ENCODE measurements around the gene DPP10. TPM values are rescaled to one million over a fixed set of nuclear protein-coding genes. Genes with fewer than 3 reads are reported as not detected.

The DPP10 gene
- total and polyA plus RNA-seq, 10 of the 15 experiments (the other 5 are each of a cell fraction or from before 2014, with no cell fraction given): not detected

GRCh38 chr2:115414466-115414865 lies 972.0 kb downstream of the DPP10 start (continued):
- TF ChIP-seq NFYB (IDR thresholded peaks at IDR 0.05; ENCODE audit: insufficient read depth, low read depth, low read length): no peak
- TF ChIP-seq E4F1 (IDR thresholded peaks at IDR 0.05; ENCODE audit: borderline replicate concordance, partially characterized antibody): no peak
- TF ChIP-seq PML (IDR thresholded peaks at IDR 0.05; ENCODE audit: low read length): no peak
- TF ChIP-seq BCL11A (IDR thresholded peaks at IDR 0.05; ENCODE audit: low read depth, low read length): no peak

- no peaks in the 10 kb centered on the region for H4K20me1 ChIP-seq (ENCODE audit: control insufficient read depth, insufficient read depth)
- no peak overlapping the region for H3K9ac ChIP-seq (ENCODE audit: control insufficient read depth, insufficient read depth, low read length)
- no TSS peak for BruUV-seq (replicated peaks)
- RAD21 ChIA-PET (ENCODE audit: unreplicated experiment): no interaction called here
- H3K27ac ChIP-seq (ENCODE audit: control insufficient read depth, insufficient read depth): no peak overlapping the region
- POLR2A ChIA-PET: no interaction called here
- H3K9me3 ChIP-seq (replicated peaks; ENCODE audit: control insufficient read depth, insufficient read depth, low read length): no peaks in the 10 kb centered on the region
- no peak overlapping the region for H3K4me2 ChIP-seq (ENCODE audit: control insufficient read depth, insufficient read depth)
- no peaks in the 10 kb centered on the region for H3K36me3 ChIP-seq (ENCODE audit: control insufficient read depth in 2 of 2, insufficient read depth in 2 of 2, low read length in 1 of 2)
- TF ChIP-seq ZBED1 (IDR thresholded peaks at IDR 0.05; ENCODE audit: borderline replicate concordance) (no peak), FOS (IDR thresholded peaks at IDR 0.05; ENCODE audit: borderline replicate concordance, extremely low read depth, insufficient read length) (no peak), E2F8 (IDR thresholded peaks at IDR 0.05; ENCODE audit: low read depth, partially characterized antibody) (no peak), IKZF2 (IDR thresholded peaks at IDR 0.05) (no peak), CREB1 (IDR thresholded peaks at IDR 0.05; ENCODE audit: low read depth) (no peak), BCL11A (IDR thresholded peaks at IDR 0.05; ENCODE audit: low read depth, low read length) (no peak), ZNF622 (IDR thresholded peaks at IDR 0.05) (no peak), HDAC6 (IDR thresholded peaks at IDR 0.05; ENCODE audit: unreplicated experiment) (no peak), SP1 (IDR thresholded peaks at IDR 0.05; ENCODE audit: low read depth, low read length) (no peak), FOXM1 (IDR thresholded peaks at IDR 0.05; ENCODE audit: low read depth, low read length) (no peak), IRF4 (IDR thresholded peaks at IDR 0.05; ENCODE audit: low read depth, low read length) (no peak), LARP7 (IDR thresholded peaks at IDR 0.05) (no peak)
- H3K4me1 ChIP-seq (ENCODE audit: control insufficient read depth, insufficient read depth, low read length): no peaks in the 10 kb centered on the region
- FAIRE-seq: no peak
- no peaks in the 10 kb centered on the region for H3K79me2 ChIP-seq (ENCODE audit: control insufficient read depth, insufficient read depth, low read length)
- CTCF ChIA-PET: no interaction called here
- no peaks in the 10 kb centered on the region for H3K27me3 ChIP-seq (replicated peaks in 1 of 2; ENCODE audit: control insufficient read depth in 2 of 2, insufficient read depth in 2 of 2, low read length in 1 of 2)
- no peak overlapping the region for H2AFZ ChIP-seq (ENCODE audit: control insufficient read depth, low read depth, low read length)
- ATAC-seq: no peak
- no peak overlapping the region for H3K4me3 ChIP-seq
- in situ Hi-C loops (cut with MboI): no loop called here
- intact Hi-C loops (cut with micrococcal nuclease; ENCODE audit: unreplicated experiment): no loop called here
- WGBS (ENCODE audit: insufficient coverage, insufficient replicate concordance, low lambda C conversion rate, missing lambda C conversion rate): 12% methylated on average over 3 of the region's 3 CpGs
- no peak for DNase-seq (ENCODE audit: low read depth, low spot score)
- SMC1A ChIA-PET (ENCODE audit: uncharacterized antibody, unreplicated experiment): no interaction called here
Measured at GRCh38 chr2:115422004-115422634, 979.7 kb downstream of the DPP10 start.

Data from GM12878 (cell line).